Brain microvascular endothelial cell (primary cell): ENCODE results near the gene AMPH.
"Not testable (repeated sequence)": the region's sequence is repeated elsewhere in the genome, so short reads cannot be mapped to it uniquely, and the experiment has no call there.

ENCODE experiments used
- DNase-seq: peaks from one replicate; pipeline ENCODE4 v3.0.0-alpha.2; 2020
- H3K27ac ChIP-seq: fragments of 250-450 bp; sonication (Bioruptor Pico); 2 replicates; pipeline ENCODE4 v1.5.1; 2020; ENCODE audit warnings: mild to moderate bottlenecking, moderate library complexity
- H3K27me3 ChIP-seq: fragments of 250-450 bp; sonication (Bioruptor Pico); replicated peaks from 2 replicates; pipeline ENCODE4 v1.5.1; 2020; ENCODE audit warnings: mild to moderate bottlenecking
- H3K36me3 ChIP-seq: fragments of 250-450 bp; sonication (Bioruptor Pico); replicated peaks from 2 replicates; pipeline ENCODE4 v1.5.1; 2020; ENCODE audit warnings: mild to moderate bottlenecking
- H3K4me3 ChIP-seq: 2 replicates; pipeline ENCODE4 v1.5.1; 2011; ENCODE audit warnings: low read depth, mild to moderate bottlenecking, control low read depth, low read length, moderate library complexity
- CTCF ChIP-seq: IDR thresholded peaks from 2 replicates; pipeline ENCODE4 v1.5.1; 2011; ENCODE audit warnings: low read depth, mild to moderate bottlenecking, moderate library complexity, low read length, control low read depth, inconsistent platforms; ENCODE audit errors: missing control alignments
- in situ Hi-C: cut with HindIII; loops from 2 replicates; pipeline ENCODE4 v1.10.0; 2017; ENCODE audit warnings: low sequenced_read_pairs, low pct_ligation_motif_present

The AMPH gene

GRCh38 chr7:38349869-38350583, 281.1 kb downstream of the AMPH start:
- H3K27me3 ChIP-seq, H3K4me3 ChIP-seq, in situ Hi-C loops, H3K27ac ChIP-seq, H3K36me3 ChIP-seq: not testable (repeated sequence)
- peak; percentile 11 for DNase-seq
- peak; percentile 51 for TF ChIP-seq CTCF

GRCh38 chr7:38349126-38349795, 281.9 kb downstream of the AMPH start:
- in situ Hi-C loops, DNase-seq, H3K27ac ChIP-seq, H3K36me3 ChIP-seq, H3K27me3 ChIP-seq, H3K4me3 ChIP-seq: not testable (repeated sequence)

- H3K27me3 ChIP-seq, H3K27ac ChIP-seq, in situ Hi-C loops, H3K4me3 ChIP-seq, H3K36me3 ChIP-seq: not testable (repeated sequence)
- DNase-seq: peak; percentile 60
- TF ChIP-seq CTCF: peak; percentile 90
Observed at GRCh38 chr7:38345299-38346172, 285.6 kb downstream of the AMPH start.

- H3K27ac ChIP-seq, DNase-seq, H3K27me3 ChIP-seq, H3K4me3 ChIP-seq, H3K36me3 ChIP-seq, in situ Hi-C loops: not testable (repeated sequence)
Observed at GRCh38 chr7:38344741-38345140, 286.4 kb downstream of the AMPH start.

- in situ Hi-C loops, H3K27ac ChIP-seq, H3K4me3 ChIP-seq: not testable (repeated sequence)
Observed at GRCh38 chr7:38342135-38342534, 289.0 kb downstream of the AMPH start.

GRCh38 chr7:38341172-38341705, 289.9 kb downstream of the AMPH start:
- H3K27ac ChIP-seq, DNase-seq, in situ Hi-C loops, H3K4me3 ChIP-seq, H3K27me3 ChIP-seq, H3K36me3 ChIP-seq: not testable (repeated sequence)
- peak; percentile 41 for TF ChIP-seq CTCF

More at GRCh38 chr7:38342135-38342534, 289.0 kb downstream of the AMPH start:
- not testable (repeated sequence) for H3K27me3 ChIP-seq, DNase-seq, H3K36me3 ChIP-seq
